ENCODE data around the gene C2CD2L. TPM values are rescaled to one million over a fixed set of nuclear protein-coding genes. Genes with fewer than 3 reads are reported as not detected.

The C2CD2L gene
- total and polyA plus RNA-seq, 2 of the 13 experiments (the other 11 are each of a cell fraction or from before 2014, with no cell fraction given): 3.7 to 5.5 TPM

- TF ChIP-seq ZSCAN20 (CRISPR knock-in tag; IDR thresholded peaks at IDR 0.05; ENCODE audit: borderline replicate concordance) (no peak), MLXIP (CRISPR knock-in tag; IDR thresholded peaks at IDR 0.05; ENCODE audit: borderline replicate concordance) (no peak), MAFF (IDR thresholded peaks at IDR 0.05; ENCODE audit: low read depth, low read length) (no peak), PAWR (CRISPR knock-in tag; IDR thresholded peaks at IDR 0.05; ENCODE audit: borderline replicate concordance) (peak; percentile 65; the same call in 1 of the 2 replicates), PHF8 (CRISPR knock-in tag; IDR thresholded peaks at IDR 0.05) (peak; percentile 87), SRY (CRISPR knock-in tag; IDR thresholded peaks at IDR 0.05) (no peak), ZNF142 (CRISPR knock-in tag; IDR thresholded peaks at IDR 0.05) (no peak; the same call in 1 of the 2 replicates), ERF (CRISPR knock-in tag; IDR thresholded peaks at IDR 0.05) (no peak; the same call in 1 of the 2 replicates), HNRNPK (IDR thresholded peaks at IDR 0.05; ENCODE audit: low read depth, low read length, poor library complexity, severe bottlenecking) (peak; percentile 84), ZNF777 (CRISPR knock-in tag; IDR thresholded peaks at IDR 0.05) (peak; percentile 16; the same call in 1 of the 2 replicates), SMAD3 (CRISPR knock-in tag; IDR thresholded peaks at IDR 0.05) (0 out of 2 replicates have a peak, but pooled peaks have one; percentile 2), MYNN (CRISPR knock-in tag; IDR thresholded peaks at IDR 0.05; ENCODE audit: low read depth) (no peak)
- TF ChIP-seq, protein P1, sequence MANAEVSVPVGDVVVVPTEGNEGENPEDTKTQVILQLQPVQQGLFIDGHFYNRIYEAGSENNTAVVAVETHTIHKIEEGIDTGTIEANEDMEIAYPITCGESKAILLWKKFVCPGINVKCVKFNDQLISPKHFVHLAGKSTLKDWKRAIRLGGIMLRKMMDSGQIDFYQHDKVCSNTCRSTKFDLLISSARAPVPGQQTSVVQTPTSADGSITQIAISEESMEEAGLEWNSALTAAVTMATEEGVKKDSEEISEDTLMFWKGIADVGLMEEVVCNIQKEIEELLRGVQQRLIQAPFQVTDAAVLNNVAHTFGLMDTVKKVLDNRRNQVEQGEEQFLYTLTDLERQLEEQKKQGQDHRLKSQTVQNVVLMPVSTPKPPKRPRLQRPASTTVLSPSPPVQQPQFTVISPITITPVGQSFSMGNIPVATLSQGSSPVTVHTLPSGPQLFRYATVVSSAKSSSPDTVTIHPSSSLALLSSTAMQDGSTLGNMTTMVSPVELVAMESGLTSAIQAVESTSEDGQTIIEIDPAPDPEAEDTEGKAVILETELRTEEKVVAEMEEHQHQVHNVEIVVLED (CRISPR knock-in tag; IDR thresholded peaks at IDR 0.05; ENCODE audit: borderline replicate concordance): no peak
- TF ChIP-seq, protein P2, sequence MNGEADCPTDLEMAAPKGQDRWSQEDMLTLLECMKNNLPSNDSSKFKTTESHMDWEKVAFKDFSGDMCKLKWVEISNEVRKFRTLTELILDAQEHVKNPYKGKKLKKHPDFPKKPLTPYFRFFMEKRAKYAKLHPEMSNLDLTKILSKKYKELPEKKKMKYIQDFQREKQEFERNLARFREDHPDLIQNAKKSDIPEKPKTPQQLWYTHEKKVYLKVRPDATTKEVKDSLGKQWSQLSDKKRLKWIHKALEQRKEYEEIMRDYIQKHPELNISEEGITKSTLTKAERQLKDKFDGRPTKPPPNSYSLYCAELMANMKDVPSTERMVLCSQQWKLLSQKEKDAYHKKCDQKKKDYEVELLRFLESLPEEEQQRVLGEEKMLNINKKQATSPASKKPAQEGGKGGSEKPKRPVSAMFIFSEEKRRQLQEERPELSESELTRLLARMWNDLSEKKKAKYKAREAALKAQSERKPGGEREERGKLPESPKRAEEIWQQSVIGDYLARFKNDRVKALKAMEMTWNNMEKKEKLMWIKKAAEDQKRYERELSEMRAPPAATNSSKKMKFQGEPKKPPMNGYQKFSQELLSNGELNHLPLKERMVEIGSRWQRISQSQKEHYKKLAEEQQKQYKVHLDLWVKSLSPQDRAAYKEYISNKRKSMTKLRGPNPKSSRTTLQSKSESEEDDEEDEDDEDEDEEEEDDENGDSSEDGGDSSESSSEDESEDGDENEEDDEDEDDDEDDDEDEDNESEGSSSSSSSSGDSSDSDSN (CRISPR knock-in tag; IDR thresholded peaks at IDR 0.05): peak; percentile 94; the same call in 1 of the 2 replicates
- TF ChIP-seq, protein P3, sequence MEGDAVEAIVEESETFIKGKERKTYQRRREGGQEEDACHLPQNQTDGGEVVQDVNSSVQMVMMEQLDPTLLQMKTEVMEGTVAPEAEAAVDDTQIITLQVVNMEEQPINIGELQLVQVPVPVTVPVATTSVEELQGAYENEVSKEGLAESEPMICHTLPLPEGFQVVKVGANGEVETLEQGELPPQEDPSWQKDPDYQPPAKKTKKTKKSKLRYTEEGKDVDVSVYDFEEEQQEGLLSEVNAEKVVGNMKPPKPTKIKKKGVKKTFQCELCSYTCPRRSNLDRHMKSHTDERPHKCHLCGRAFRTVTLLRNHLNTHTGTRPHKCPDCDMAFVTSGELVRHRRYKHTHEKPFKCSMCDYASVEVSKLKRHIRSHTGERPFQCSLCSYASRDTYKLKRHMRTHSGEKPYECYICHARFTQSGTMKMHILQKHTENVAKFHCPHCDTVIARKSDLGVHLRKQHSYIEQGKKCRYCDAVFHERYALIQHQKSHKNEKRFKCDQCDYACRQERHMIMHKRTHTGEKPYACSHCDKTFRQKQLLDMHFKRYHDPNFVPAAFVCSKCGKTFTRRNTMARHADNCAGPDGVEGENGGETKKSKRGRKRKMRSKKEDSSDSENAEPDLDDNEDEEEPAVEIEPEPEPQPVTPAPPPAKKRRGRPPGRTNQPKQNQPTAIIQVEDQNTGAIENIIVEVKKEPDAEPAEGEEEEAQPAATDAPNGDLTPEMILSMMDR (CRISPR knock-in tag; IDR thresholded peaks at IDR 0.05): peak; percentile 85
These were observed 12.4 kb upstream of the C2CD2L start (continued) for GRCh38 chr11:119094816-119095065.

All from HepG2 (cell line).